ENCODE data around the gene HOXD10.

HOXD10 gene

DNA sequence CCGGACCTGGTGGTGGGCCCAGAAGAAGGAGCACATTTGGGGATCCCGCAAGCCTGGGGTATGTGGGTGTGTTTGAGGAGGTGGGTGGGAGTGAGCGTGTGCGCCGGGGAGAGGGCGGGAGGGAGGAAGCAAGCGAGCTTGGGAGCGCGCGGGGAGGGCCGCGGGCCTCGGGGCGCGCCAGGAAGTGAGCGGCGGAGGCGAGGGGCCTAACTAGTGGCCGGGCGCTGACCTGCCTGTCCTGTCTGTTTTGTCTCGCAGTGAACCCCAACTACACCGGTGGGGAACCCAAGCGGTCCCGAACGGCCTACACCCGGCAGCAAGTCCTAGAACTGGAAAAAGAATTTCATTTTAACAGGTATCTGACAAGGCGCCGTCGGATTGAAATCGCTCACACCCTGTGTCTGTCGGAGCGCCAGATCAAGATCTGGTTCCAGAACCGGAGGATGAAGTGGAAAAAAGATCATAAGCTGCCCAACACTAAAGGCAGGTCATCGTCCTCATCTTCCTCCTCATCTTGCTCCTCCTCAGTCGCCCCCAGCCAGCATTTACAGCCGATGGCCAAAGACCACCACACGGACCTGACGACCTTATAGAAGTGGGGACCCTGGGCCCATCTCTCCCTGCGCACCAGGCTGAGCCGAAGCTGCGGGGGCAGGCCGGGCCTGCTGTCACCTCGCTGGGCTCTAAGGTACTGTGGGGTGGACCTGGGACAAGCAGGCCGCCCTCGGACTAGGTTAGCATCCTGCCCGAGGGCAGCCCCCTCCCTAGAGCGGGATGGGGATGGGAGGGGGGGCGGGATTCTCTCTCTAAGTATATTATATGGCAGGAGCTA is 36.0 kb downstream of the HOXD10 start:
- DNase-seq = no peak

DNA sequence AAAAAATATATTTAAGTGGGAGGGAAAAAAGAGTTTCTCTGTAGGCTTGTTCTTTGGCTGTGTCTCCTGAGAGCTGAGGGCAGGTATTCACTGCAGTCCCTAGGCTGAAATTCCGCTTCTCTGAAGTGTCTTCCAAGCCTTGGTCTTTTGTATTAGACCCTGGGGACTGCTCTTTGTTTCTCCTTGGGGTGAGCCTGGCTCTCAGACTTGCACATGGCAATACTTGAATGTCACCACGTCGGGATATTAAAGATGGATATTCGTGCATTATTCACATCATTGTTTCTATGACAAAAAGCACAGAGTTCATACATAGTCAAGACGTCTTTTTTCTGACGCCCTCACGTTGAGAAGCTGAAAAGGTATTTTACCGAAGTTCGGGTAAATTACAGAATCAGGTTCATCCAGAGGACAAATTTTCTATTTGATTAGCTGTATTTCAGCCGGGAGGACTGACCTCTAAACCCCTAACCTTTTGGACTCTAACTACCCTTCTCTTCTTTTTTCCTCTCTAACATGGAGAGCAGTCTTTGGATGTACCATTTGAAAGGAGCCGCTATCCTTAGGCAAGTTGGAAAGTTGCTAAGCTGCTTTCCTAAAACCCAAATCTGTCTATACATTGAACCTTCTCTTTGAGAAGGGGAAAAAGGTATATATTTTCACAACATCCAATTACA is 38.1 kb downstream of the HOXD10 start:
- no peak for DNase-seq

DNA sequence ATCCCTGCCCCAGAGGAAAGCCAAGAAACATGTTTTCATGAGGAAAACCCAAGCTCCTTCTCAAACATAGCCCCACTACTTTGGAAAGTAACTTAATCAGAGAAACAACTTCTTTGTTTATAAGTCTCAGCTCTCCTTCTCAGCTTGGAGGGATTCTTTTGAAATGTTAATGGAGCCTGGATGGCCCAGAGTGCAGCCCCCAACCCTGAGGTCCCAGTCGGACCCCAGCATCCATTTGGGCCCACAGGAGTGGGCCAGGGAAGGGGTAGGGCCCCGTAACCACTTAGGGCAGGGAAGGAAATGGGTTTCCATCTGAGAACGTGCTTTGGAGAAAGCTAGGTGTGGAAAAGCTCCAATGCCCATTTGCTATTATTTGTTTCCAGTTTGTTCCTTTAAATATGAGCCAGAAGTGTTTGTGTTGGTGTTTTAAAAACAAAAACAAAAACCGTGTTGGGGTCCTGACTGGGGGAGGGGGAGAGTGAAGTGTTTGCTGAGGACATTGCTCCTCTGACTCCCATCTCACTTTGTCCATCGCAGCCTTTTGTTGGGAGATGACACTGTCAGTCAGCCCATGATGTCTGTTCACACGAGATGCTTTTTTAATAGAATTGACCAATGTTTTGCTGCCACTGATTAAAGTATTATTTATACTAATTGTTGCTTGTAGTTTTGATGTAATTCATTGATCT is 38.9 kb downstream of the HOXD10 start:
- no peak for DNase-seq

DNA sequence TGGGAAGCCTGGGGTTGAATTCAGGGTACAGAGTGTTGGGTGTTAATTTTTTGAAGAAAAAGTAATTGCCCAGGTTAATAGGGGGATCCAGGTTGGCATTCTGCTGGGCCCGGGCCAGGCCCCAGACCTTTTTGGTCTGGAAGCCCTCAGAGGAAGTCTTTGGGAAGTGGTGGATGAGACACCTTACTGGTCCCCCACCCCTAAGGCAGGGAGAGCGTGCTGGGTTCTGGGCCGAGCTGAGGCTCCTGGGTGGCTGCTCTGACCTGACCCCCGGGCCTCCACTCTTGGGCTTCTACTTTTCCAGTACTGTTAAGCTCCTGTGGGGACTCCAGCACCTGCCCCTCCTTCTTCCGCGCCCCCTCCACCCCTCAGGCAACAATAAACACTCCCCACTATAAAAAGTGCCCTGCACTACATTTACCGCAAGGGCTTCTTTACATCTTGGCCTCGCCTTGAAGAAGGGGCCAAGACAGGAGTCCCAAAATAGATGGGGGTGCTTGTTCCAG is 39.8 kb downstream of the HOXD10 start:
- DNase-seq = no peak

DNA sequence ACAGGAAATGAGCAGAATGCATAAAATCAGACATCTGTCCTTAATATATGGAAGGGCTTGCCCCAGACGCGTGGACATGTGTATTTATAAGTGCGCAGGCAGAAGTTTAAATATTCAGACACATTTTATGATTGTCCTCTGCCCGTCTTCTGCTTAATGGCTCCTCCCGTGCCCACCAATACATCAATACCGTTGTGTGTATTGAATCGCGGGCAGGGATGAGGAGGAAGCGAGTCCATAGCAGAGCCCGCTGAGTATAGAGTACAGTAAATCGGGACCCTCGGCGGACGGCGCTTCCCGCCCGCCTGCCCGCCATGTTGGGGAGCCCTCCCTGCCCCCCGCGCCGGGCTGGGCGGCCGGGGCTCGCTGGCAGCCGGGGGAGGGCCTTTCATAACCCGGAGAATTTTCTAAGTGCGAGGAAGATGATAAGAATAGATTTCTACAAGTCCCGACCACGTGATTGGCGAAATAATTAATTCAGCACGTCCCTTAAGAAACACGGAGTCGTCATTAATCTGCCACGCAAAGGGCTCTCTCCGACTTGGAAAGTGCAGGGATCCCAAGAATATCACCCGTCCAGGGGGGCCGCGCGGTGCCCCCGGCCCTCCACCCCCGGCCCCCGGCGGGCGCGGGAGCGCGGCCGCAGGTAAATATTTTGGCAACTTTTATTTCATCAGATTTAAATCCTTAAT is 40.4 kb downstream of the HOXD10 start, which contains the start of gene HOXD3:
Gene HOXD3 (plus strand): TSS at position 501 of the 692 bp plus-strand sequence. CDS start 11,808 bp downstream, outside the sequence.
- no peak for DNase-seq

DNA sequence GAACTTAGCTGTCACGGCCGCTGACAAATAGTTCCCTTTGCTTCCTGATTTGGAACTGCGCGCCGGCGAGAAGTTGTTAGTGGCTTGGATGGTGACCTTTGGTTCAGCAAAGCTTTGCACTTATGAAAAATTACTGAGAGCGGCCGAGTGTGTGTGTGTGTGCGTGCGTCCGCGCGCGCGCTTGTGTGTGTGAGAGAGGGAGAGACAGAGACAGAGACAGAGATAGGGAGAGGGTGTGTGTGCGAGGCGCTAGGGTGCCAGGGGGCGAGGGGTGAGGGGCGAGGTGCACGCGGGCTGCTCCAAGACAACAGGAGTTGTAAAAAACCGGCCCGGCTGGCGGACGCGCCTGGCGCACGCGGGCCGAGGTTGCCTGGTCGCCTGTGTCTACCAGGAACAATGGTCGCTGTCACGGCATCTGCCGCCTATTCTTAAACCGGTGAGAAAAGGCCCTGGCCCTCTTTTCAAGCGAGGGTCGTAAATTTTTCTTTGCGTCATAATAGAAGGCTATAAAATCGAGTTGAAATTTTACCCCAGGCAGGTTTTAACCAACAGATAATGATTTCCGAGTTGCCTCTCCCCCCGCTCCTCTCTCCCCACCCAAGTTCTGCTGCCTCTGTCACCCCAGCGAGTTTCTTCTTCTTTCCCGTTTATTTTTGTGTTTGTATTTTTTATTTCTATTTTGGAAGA is 41.1 kb downstream of the HOXD10 start:
- no peak for DNase-seq

DNA sequence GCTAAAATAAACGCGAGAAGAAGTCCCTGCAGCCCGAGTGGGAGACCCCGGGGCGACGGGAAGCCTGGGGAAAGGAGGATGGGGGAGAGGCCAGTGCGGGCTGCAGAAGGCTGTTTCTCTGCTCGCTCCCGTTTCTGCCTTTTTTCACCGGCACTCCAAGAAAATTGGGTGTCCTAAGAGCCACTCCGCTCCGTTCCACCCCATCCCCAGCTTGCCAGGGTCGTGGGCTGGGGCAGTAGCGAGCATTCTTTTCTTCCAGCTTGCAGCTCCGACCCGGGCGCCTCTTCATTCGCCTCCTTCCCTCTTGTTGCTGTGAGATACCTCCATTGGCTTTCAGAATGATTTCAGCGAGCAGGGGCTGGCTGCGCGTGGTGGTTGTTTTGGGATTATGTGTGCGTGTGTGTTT is 41.6 kb downstream of the HOXD10 start:
- no peak for DNase-seq

DNA sequence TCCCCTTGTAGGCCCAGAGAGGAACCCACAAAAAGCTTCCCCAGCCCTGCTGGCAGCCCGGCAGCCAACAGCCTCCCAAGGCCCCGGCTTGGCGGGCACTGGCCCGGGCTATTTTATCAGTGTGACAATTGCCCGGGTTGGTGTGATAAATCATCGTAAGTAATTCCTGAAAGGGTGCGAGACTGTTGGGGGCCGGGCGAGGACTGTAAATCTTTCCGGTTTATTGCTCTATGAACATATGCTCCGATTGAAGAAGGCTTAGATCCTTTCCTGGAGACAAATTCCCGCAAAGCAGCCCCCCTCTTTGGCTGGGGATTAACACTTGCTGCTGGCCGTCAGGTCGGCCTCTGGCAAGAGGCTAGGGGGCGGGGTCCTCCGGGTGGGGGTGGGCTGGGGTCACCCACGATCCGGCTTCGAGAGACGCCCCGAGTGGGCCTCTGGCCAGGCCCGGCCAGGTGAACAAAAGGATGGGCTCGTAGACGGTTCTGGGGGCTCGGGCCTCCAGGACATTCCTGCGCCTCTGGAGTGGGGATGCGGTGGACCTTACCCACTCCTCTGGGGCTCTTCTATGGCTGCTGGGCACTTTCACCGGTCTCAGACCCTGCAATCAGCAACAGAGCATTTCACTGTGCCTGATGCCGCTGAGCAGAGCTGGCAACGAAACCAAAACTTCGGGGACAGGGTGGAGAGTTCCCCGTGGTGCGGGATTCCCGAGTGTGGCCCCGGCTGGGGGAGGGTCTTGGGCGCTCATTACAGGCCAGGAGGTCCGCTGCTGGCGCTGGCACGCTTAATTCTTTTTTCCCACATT is 42.5 kb downstream of the HOXD10 start:
- no peak for DNase-seq

DNA sequence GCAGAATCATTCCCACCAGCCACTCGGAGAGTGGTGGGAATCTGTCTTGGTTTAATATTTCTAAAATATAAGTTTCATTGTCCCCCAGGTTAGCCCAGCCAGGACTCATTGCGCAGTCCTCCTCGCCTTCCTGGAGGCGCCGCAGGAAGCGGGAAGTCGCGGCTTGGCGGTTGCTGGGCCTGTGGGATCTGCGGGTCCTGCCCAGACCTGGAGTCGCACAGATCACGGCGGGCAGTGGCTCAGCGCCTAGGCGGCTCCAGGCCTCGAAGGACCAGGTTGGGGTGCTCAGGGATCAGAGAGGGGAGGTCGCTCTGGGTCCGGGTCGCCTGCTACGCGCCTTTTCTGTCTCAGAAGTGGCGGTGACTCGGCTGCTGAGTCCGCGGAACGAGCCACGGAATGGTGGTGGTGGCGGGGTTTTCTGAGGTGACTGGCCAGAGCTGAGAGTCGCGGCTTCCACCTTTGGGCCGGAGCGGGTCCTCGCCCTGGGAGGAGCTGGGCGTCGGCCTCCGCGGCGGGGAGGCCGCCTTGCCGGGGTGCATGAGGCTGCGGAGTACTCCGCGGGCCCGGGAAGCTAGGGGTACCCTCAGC is 43.2 kb downstream of the HOXD10 start:
- no peak for DNase-seq

DNA sequence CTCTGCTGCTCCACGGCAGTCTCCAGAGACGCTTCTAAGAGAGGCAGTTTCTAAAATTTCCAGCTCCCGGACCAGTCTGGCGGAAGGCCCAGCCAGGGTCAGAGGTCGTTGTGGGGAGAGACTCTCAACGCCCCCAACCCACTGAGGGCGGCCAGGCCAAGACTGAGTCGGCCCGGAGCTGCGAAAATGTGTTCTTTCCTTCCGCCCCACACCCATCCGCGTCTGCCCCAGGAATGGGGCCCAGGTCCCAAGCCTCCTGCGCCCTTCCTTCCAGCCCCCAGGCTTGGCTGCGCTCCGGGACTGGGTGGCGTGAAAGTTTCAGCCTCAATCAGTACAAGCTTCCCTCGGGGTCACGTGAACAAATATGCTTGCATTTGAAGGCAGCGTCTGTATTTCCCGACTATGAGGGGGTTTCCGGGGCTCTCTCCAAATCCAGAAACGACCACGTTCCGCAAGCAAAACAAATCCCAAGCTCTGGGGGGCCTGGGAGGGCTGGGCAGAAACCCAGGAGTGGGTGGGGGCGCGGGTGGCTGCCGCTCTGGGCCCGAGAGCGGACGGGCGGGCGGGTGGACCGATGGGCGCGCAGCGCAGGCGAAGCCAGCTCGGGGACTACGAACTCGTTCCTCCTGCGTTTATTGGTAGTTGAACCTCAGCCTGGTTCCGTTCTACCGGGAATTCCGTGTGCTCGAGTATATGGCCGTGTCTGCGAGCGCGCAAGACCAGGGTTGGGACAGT is 43.8 kb downstream of the HOXD10 start:
- DNase-seq = no peak

DNA sequence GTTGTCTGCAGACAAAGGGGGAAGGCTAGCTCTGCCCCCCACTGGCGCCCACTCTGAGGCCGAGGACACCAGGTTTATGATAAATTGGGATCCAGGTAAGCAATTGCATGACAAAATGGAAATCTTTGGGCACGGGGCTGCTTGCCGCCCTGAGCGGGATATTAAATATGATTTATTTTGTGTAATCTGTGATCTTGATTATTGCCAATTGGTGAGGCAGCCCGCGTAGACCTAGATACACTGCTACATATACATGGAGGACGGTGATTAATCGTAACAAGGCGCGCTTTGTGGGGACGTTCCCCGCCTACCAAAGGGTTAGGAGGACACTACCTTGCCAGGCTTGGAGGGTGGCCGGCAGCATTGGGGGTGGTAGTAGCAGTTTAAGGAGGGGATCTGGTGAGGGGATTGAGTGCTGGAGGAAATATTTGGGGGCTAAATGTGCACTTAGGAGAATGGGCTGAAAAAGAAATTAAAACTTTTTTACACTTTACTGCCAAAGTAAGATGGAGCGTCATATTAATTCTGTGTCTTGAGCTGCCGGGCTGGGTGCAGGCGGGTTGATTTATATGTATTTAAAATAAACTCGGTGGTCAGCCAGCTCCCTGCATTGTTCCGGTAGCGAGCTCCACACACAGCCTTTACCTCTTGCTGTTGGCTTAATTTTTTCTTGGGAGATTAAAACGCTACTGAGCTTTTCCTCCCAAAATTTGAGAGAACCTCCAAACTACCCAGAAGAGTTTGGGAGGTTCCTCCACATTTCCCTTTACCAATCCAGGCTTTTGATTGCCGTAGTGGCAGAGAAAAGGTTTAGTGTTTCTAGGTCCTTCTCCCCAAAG is 44.6 kb downstream of the HOXD10 start:
- DNase-seq = no peak

DNA sequence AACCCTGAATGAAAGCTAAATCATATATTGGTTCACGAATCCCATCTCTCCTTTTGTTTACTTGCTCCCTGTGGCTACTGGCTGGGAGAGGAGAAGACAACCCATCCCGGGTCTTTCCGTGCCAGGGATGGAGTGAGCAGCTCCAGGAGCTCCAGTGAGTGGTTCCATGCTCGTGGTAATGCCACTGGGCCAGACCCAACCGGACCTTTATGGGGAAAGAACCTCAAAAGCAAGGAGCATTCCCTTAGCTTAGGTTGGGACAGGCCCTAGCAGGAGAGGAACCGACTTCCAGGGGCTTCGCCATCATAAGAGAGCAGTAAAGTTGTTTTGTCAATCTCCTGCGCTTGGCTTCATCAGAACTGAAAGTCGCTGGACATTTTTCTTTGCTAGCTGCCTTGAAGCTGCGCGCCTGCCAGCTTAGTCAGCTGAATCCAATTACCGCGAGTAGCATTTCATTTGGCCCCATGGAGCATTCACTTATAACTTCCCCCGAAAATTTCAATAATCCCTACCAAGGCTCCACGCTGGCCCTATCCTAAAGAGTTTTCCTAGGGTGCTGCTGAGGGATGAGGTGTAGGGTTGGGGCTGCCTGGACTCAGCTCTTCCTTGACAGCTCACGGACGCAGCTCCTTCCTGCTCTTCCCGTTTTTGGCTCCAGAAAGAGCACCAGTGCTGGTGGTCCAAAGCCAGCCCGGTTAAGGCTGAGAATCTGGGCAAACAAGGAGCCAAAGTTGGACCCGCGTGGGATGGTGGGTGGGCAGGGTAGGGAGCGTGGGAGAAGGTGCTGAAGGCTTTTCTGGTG is 45.4 kb downstream of the HOXD10 start:
- no peak for DNase-seq

DNA sequence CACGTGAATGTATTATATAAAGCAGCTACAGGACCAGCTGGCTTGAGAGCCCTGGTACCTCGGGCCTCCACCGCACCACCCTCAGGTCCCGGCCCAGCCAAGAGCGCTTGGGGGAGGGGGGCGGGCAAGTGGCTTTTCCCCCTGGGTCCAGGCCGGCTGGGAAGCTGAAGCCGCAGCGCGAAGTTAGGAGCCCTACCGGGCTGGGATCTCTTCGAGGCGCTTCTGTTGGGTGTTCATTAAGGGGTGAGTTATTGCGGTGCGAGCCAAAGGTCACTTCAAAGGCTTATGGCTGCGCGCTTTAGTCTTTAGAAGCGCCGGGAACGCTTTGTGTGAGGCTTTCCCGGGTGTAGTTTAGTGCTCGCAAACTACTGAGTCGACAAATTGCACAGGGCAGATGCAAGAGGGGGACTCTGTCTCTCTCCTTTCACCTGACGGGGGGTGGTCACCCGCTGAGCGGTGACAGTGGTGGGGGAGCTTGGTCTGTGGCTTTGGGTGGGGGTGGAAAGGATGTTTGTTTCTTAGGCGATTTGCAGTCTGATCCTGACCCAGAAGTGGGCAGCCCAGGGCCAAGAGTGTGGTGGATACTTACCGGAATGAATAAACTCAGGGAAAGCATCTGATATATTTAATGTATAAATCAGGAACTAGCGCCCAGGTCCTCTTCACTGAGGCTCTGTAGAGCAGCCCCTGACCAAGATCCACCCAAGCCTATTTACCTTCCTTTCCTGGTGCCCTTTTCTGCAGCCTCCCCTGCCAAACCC is 46.5 kb downstream of the HOXD10 start:
- no peak for DNase-seq

DNA sequence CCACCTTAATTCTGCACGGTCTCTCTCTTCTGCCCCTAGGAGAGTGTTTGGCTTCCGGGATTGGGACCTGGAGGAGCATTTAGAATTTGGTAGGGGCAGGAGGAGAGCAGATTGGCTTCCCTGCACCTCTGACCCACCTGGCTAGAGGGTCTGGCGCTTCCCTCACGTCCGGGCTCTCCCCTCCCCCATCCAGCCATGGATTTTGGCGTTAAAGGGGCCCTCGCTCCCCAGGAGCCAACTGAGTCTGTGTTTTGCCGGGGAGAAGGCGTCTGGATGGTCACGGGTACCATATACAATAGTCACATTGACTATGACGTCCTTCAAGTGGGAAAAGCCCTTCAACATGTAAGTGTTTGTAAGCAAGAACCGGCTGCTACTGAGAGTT is 47.1 kb downstream of the HOXD10 start:
- no peak for DNase-seq

DNA sequence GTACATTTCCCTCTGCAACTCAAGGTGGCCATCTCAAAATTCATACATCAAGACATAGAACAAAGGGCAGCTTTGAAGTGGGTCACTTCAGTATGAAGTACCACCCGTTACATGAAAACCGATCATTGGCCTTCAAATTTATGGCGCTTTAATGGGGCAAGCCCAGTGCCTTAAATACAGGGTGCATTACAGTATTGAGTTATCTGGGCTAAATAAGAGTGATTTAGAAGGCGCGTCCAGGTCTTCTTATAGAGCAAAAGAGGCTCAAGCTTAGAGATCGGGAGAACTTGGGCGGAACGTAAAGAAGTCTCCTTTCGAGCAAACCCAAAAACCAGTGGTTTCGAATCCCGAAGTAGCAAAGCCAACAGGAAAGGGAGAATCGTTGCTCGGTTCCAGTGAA is 47.6 kb downstream of the HOXD10 start:
- DNase-seq = no peak

DNA sequence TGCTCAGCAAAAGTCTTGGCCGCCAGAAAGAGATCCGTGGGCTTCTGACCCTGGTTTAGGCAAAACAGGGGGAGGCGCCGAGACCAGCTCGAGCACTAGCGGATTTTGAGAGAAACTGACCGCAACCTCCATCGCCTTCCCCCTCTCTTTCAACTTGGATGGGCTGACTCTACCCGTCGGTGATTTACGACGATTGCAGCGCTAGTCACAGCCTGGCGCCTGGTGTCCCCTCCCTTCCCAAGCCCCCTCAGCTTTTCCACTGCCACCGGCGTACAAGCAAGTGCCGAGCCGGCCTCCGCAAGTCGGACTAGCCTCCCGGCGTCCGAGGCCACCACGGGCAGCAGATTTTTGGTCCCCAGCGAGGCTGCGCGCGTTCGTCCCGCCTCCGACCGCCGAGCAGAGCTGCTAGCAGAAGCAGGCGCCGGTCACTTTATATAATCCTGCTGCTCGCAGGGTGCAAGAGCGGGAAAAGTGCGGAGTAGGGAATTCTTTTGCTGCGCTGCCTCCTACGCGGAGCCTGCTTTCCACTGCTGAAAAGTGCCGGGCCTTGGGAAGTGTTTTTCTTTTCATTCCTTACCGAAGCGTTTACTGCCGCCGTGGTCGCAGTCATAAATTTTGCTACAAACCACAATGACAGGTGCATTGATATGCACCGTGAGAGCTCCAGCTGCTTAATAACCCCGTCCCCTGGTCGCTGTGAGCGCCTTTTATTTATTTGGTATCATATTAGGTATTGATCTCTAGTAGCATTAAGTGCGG is 48.2 kb downstream of the HOXD10 start:
- DNase-seq = no peak
